Astrocyte of the cerebellum (primary cell): Measurements from ENCODE around the gene SLCO4A1.

Experiments
- DNase-seq: peaks from one replicate; pipeline ENCODE4 v3.0.0-alpha.2; 2011; ENCODE audit warnings: low read depth
- H3K4me3 ChIP-seq: 2 replicates; pipeline ENCODE4 v1.5.1; 2011; ENCODE audit warnings: mild to moderate bottlenecking, low read depth, low read length, moderate library complexity
- in situ Hi-C: cut with HindIII; loops from 2 replicates; pipeline ENCODE4 v1.10.0; 2017; ENCODE audit warnings: low sequenced_read_pairs
- TF ChIP-seq, protein P1 (sequence below): IDR thresholded peaks from 2 replicates; pipeline ENCODE4 v1.5.1; 2012; ENCODE audit warnings: low read length, low read depth, moderate library complexity, mild to moderate bottlenecking; ENCODE audit errors: missing control alignments

Gene SLCO4A1

DNA sequence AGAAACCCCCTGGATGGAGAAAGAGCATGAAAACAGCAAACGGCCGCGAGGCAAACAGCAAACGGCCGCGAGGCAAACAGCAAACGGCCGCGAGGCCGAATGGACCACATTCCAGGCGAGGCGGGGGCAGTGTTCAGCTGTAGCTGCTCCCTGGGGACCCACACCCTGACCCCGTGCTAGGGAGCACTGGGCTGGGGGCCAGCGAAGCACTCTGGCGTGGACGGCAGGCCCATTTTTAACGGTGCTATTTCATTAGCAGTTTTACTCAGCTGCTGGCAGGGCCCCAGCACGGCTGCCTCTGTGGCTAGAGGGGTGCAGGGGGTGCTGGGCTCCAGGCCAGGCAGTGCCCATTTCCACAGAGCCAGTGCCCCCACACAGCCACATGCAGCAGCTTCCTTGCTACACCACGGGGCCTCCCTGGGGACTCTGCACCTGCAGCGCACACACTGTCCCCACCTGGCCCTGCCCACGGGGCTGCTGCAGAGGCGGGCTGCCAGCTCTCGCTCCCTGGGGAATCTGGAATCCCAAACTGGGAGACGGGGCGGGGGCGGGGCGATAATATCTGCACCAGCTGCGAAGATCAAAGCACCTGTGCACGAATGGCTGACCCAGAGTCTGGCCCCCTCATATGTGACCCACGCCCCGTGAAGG, 35.6 kb upstream of the SLCO4A1 start:
- no peak overlapping the region for H3K4me3 ChIP-seq
- TF ChIP-seq, protein P1, sequence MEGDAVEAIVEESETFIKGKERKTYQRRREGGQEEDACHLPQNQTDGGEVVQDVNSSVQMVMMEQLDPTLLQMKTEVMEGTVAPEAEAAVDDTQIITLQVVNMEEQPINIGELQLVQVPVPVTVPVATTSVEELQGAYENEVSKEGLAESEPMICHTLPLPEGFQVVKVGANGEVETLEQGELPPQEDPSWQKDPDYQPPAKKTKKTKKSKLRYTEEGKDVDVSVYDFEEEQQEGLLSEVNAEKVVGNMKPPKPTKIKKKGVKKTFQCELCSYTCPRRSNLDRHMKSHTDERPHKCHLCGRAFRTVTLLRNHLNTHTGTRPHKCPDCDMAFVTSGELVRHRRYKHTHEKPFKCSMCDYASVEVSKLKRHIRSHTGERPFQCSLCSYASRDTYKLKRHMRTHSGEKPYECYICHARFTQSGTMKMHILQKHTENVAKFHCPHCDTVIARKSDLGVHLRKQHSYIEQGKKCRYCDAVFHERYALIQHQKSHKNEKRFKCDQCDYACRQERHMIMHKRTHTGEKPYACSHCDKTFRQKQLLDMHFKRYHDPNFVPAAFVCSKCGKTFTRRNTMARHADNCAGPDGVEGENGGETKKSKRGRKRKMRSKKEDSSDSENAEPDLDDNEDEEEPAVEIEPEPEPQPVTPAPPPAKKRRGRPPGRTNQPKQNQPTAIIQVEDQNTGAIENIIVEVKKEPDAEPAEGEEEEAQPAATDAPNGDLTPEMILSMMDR = no peak
- in situ Hi-C loops = no loop called here
- no peak for DNase-seq

DNA sequence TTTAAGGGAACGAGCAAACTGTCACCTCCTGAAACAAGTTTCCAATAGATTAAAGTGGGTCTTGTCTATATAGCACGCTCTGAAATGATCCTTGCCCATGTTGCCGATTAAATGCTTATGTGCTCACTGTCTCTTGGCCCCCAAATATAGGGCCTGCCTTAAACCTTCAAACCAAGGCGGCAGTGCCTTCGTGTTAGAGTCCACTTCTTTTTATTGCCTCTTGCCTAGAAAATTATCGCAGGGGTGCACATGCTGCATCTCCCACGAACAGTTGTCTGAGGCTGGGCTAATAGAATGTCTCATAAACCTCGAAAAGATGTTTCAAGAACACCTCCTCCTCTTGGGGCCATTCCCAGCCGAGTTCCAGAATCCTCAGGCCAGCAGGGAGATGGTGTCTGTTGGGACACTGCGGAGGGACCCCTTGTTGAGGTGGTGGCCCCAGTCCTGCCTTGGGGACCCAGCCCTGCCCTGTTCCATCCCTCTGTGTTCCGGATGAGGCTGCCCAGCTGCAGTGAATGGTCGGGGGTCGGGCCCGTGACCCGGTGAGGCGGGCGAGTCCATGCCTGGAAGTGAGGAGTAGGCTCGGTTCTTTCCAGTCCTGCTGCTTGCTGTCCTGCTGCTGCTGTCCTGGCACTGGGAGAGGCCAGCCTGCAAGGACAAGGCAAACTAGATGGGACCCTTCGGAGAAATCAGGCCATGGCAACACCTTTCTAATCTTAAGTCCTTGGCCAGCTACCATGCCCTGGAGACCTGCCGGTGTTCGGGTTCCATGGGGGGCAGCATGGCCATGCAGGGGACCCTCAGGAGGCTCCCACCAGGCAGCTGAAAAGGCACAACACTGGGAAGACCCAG, 34.7 kb upstream of the SLCO4A1 start:
- in situ Hi-C loops = no loop called here
- TF ChIP-seq, protein P1 = no peak
- H3K4me3 ChIP-seq = no peak overlapping the region
- DNase-seq = no peak

DNA sequence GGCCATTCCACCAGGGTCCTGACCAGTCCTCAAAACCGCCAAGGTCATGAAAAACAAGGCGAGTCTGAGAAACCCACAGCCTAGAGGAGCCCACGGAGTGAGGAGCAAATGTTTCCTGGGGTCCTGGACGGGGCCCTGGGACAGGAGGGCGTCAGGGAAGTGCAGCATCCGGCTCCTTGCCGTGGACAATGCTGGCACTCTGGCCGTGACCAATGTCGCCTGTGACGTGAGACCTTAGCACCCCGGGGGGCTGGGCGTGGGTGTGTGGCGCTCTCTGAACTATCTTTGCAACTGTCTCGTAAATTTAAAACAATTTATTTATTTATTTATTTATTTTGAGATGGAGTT, 34.1 kb upstream of the SLCO4A1 start:
- no peak for DNase-seq
- H3K4me3 ChIP-seq = no peak overlapping the region
- TF ChIP-seq, protein P1 = no peak
- in situ Hi-C loops = no loop called here

DNA sequence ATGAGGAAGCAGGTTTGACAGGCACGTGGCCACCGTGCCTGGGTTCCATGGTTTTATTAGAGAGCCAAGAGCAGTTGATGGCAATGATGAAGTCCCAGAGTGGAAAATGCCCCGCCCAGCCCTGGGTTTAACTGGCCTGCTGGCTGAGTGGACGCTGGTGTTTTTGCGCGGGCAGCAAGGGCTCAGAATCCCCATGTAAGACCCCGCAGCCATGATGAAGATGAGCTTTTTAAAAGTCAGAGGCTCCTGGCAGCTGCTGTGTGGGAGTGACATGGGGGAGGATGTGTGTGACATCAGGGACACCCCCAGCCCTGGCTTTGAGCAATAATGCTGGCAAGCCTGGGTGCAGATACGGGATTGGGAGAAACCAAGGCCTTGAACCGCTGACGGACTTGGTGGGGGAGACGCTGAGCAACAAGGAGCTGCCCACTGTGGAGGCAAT, 33.0 kb upstream of the SLCO4A1 start:
- no peak for DNase-seq
- TF ChIP-seq, protein P1 = no peak
- no peak overlapping the region for H3K4me3 ChIP-seq
- in situ Hi-C loops = no loop called here

DNA sequence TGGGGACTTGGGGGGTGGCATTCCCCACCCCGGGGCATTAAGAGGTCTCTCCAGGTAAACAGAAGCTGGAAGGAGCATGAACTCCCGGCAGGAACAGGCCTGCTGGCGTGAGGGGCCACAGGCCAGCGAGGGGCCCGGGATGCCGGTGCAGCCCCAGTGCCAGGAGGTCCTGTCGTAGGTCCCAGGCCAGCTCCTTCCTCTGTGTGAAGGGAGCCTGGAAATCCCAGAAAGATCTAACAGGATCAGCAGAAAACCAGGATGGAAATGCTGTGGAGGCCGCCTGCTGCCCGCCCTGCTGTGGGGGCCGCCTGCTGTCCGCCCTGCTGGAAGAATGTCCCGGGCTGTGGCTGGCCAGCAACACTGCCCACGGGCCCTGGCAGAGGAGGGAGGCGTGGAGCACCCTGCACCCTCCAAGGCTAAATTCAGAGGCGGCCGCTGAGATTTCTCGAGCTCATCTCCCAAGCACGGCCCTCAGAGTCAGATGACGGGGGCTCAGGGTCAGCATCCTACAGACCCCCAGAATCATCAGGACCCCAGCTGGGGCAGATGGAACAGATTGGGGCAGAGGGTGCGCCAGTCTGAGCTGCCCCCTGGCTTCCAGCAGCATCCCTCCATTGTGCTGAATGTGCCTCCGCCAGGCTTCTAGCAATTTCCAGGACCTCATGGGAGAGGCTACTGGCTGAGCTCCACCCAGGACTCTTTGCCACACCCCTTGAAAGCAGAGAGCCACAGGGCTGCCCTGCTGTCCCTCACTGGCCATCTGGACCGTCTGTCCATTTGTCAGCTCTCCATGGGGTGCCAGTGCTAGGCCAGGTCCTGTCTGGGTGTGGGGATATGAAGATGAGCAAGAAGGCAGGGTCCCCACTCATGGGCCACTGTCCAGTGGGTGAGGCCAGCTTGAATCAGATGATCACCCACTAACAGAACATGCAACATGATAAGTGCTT, 32.2 kb upstream of the SLCO4A1 start:
- no peak for DNase-seq
- in situ Hi-C loops = no loop called here
- no peak overlapping the region for H3K4me3 ChIP-seq
- TF ChIP-seq, protein P1 = no peak

DNA sequence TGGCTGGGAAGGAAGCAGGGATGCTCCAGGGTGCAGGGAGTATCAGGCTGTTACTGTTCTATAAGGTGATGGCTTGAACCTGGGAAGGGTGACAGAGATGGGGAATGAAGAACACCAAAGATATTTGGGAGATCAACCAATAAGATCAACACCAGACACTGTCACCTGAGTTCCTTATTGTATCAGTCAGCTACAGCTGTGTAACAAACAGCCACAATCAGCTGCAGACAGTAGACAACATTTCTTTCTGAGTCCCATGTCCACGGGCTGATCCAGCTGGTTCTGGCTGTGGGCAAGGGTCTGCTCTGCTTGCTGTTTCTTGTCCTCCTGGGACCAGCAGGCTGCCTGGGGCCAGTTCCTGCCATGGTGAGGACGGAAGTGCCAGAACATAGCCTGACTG, 31.3 kb upstream of the SLCO4A1 start:
- no peak overlapping the region for H3K4me3 ChIP-seq
- in situ Hi-C loops = no loop called here
- no peak for DNase-seq
- TF ChIP-seq, protein P1 = no peak
